Measurements from ENCODE around the gene COL15A1. TPM values are rescaled to one million over a fixed set of nuclear protein-coding genes. Genes with fewer than 3 reads are reported as not detected.

Gene COL15A1
- total and polyA plus RNA-seq, 2 donors (not counting 1 experiment from before 2014, with no cell fraction given), result not detected

GRCh38 chr9:99049228-99049627 is 105.5 kb downstream of the COL15A1 start:
- Mint-ChIP-seq H3K4me3 (no peak overlapping the region), H3K27me3 (no peaks in the 10 kb centered on the region), H3K4me1 (peaks cover 16% of the 10 kb centered on the region), H3K9me3 (ENCODE audit: insufficient read depth) (peaks cover 4% of the 10 kb centered on the region), H3K27ac (no peak overlapping the region)
- H3K9me3 ChIP-seq (ENCODE audit: control extremely low read depth in 1 of 3, control insufficient read depth in 2 of 3, insufficient read depth in 1 of 3, low read length in 2 of 3), result peaks cover 0 to 8% (median 0%) of the 10 kb centered on the region in 3 donors
- no peak overlapping the region for H3K4me3 ChIP-seq (ENCODE audit: control extremely low read depth in 1 of 5, extremely low read depth in 1 of 5, insufficient read depth in 1 of 5, low read depth in 2 of 5, low read length in 4 of 5)
- POLR2A ChIA-PET, result no interaction called here
- CTCF ChIA-PET, result interaction anchor here (0.7 kb wide), 1 partner anchor 11 kb away, joined by 3 read pairs; no protein-coding TSS in a partner anchor
- intact Hi-C loops (cut with micrococcal nuclease), result no loop called here
- no peak overlapping the region for H3K4me2 ChIP-seq (replicated peaks; ENCODE audit: low read depth, low read length, poor library complexity, severe bottlenecking)
- no peaks in the 10 kb centered on the region for H3K27me3 ChIP-seq (replicated peaks in 1 of 4; ENCODE audit: control extremely low read depth in 1 of 4, control insufficient read depth in 3 of 4, insufficient read depth in 4 of 4, low read length in 3 of 4)
- no peak overlapping the region for H2AFZ ChIP-seq (ENCODE audit: insufficient read depth, low read depth, low read length, poor library complexity, severe bottlenecking)
- no peak overlapping the region for H3K27ac ChIP-seq (ENCODE audit: low read length in 2 of 2)
- peaks cover 16 to 18% of the 10 kb centered on the region in 2 donors for H3K4me1 ChIP-seq (ENCODE audit: control insufficient read depth in 2 of 2, insufficient read depth in 2 of 2, low read length in 2 of 2)
- H4K20me1 ChIP-seq (ENCODE audit: control insufficient read depth, insufficient read depth, low read length, poor library complexity, severe bottlenecking), result no peaks in the 10 kb centered on the region
- H3K79me2 ChIP-seq (ENCODE audit: control insufficient read depth, insufficient read depth, low read length), result no peaks in the 10 kb centered on the region
- DNase-seq (no peak), ATAC-seq (ENCODE audit: low read depth) (no peak)
- H3K9ac ChIP-seq (ENCODE audit: low read length), result no peak overlapping the region
- no peak for TF ChIP-seq EZH2 (IDR thresholded peaks at IDR 0.05; ENCODE audit: borderline replicate concordance, insufficient read depth, low read depth, low read length, poor library complexity, severe bottlenecking)
- no peak for TF ChIP-seq CTCF (IDR thresholded peaks at IDR 0.05)
- WGBS (ENCODE audit: insufficient coverage), result no CpG with 5 or more reads among the region's 1 CpG
- no peaks in the 10 kb centered on the region for H3K36me3 ChIP-seq (replicated peaks in 1 of 2; ENCODE audit: control extremely low read depth in 1 of 2, control insufficient read depth in 1 of 2, extremely low read depth in 1 of 2, insufficient read depth in 2 of 2, low read length in 1 of 2)

GRCh38 chr9:99049641-99050040 is 105.9 kb downstream of the COL15A1 start:
- CTCF ChIA-PET, result interaction anchor here (0.5 to 0.7 kb wide), 2 partner anchors 11 to 1072 kb away, joined by 3 read pairs; no protein-coding TSS in a partner anchor
- Histone ChIP-seq H3K36me3 (replicated peaks in 1 of 2; ENCODE audit: control extremely low read depth in 1 of 2, control insufficient read depth in 1 of 2, extremely low read depth in 1 of 2, insufficient read depth in 2 of 2, low read length in 1 of 2) (no peaks in the 10 kb centered on the region), H3K27ac (ENCODE audit: low read length in 2 of 2) (no peak overlapping the region), H3K27me3 (replicated peaks in 1 of 4; ENCODE audit: control extremely low read depth in 1 of 4, control insufficient read depth in 3 of 4, insufficient read depth in 4 of 4, low read length in 3 of 4) (no peaks in the 10 kb centered on the region), H2AFZ (ENCODE audit: insufficient read depth, low read depth, low read length, poor library complexity, severe bottlenecking) (no peak overlapping the region), H3K4me1 (ENCODE audit: control insufficient read depth in 2 of 2, insufficient read depth in 2 of 2, low read length in 2 of 2) (peaks cover 16 to 18% of the 10 kb centered on the region in 2 donors), H4K20me1 (ENCODE audit: control insufficient read depth, insufficient read depth, low read length, poor library complexity, severe bottlenecking) (no peaks in the 10 kb centered on the region), H3K9me3 (ENCODE audit: control extremely low read depth in 1 of 3, control insufficient read depth in 2 of 3, insufficient read depth in 1 of 3, low read length in 2 of 3) (peaks cover 0 to 4% (median 0%) of the 10 kb centered on the region in 3 donors), H3K4me2 (replicated peaks; ENCODE audit: low read depth, low read length, poor library complexity, severe bottlenecking) (no peak overlapping the region), H3K79me2 (ENCODE audit: control insufficient read depth, insufficient read depth, low read length) (no peaks in the 10 kb centered on the region), H3K4me3 (ENCODE audit: control extremely low read depth in 1 of 5, extremely low read depth in 1 of 5, insufficient read depth in 1 of 5, low read depth in 2 of 5, low read length in 4 of 5) (no peak overlapping the region), H3K9ac (ENCODE audit: low read length) (no peak overlapping the region)
- Mint-ChIP-seq H3K27me3 (no peaks in the 10 kb centered on the region), H3K4me1 (peaks cover 17% of the 10 kb centered on the region), H3K9me3 (ENCODE audit: insufficient read depth) (peaks cover 3% of the 10 kb centered on the region), H3K4me3 (no peak overlapping the region), H3K27ac (no peak overlapping the region)
- WGBS (ENCODE audit: insufficient coverage), result 100% methylated on average over 4 of the region's 4 CpGs
- ATAC-seq (ENCODE audit: low read depth) (no peak), DNase-seq (no peak)
- intact Hi-C loops (cut with micrococcal nuclease), result no loop called here
- no peak for TF ChIP-seq EZH2 (IDR thresholded peaks at IDR 0.05; ENCODE audit: borderline replicate concordance, insufficient read depth, low read depth, low read length, poor library complexity, severe bottlenecking)
- TF ChIP-seq CTCF (IDR thresholded peaks at IDR 0.05), result no peak
- POLR2A ChIA-PET, result no interaction called here
